HG03175 (cell line): ENCODE measurements around the gene PDE4A.
A peak's percentile ranks its signal among the peaks of the same experiment; 100 is the strongest.
"Not testable (repeated sequence)": the region's sequence is repeated elsewhere in the genome, so short reads cannot be mapped to it uniquely, and the experiment has no call there.

Experiments used
- ATAC-seq: cut with Tn5 transposase; IDR thresholded peaks from one replicate; pipeline ENCODE4 v1.9.1; 2021; ENCODE audit warnings: mild to moderate bottlenecking, moderate library complexity; ENCODE audit not compliant: unreplicated experiment

PDE4A gene

GRCh38 chr19:10403137-10404021 lies 17.0 kb upstream of the PDE4A start, which contains the start of gene CDC37:
Gene CDC37, minus strand, starts transcription at chr19:10403542. Its CDS starts 63 bp downstream, at chr19:10403479.
- ATAC-seq: peak; percentile 86

- no peak for ATAC-seq
Observed at GRCh38 chr19:10404888-10405820, 15.2 kb upstream of the PDE4A start.

GRCh38 chr19:10406191-10406590 lies 14.1 kb upstream of the PDE4A start:
- no peak for ATAC-seq

GRCh38 chr19:10407096-10407495 lies 13.2 kb upstream of the PDE4A start:
- ATAC-seq: no peak

- no peak for ATAC-seq
Observed at GRCh38 chr19:10408511-10409283, 11.6 kb upstream of the PDE4A start.

- ATAC-seq: not testable (repeated sequence)
Observed at GRCh38 chr19:10411224-10411623, 9.1 kb upstream of the PDE4A start.

- no peak for ATAC-seq
Observed at GRCh38 chr19:10412257-10412977, 7.9 kb upstream of the PDE4A start.

- ATAC-seq: no peak
Observed at GRCh38 chr19:10416083-10416379, 4.3 kb upstream of the PDE4A start.

- ATAC-seq: peak; percentile 59
Observed at GRCh38 chr19:10416380-10417257, 3.7 kb upstream of the PDE4A start.

- ATAC-seq: no peak
Observed at GRCh38 chr19:10417541-10418234, 2.6 kb upstream of the PDE4A start.

- no peak for ATAC-seq
Observed at GRCh38 chr19:10418235-10418484, 2.2 kb upstream of the PDE4A start.

GRCh38 chr19:10418485-10419199 lies 1.7 kb upstream of the PDE4A start:
- ATAC-seq: no peak

- no peak for ATAC-seq
Observed at GRCh38 chr19:10419200-10419645, 1.1 kb upstream of the PDE4A start.

GRCh38 chr19:10419646-10420443 lies 493 bp upstream of the PDE4A start:
- ATAC-seq: no peak

GRCh38 chr19:10421240-10422045 lies 1.1 kb downstream of the PDE4A start:
- ATAC-seq: no peak

- no peak for ATAC-seq
Observed at GRCh38 chr19:10422046-10422461, 1.7 kb downstream of the PDE4A start.

- no peak for ATAC-seq
Observed at GRCh38 chr19:10422846-10423245, 2.5 kb downstream of the PDE4A start.
